Stomach (tissue), 9 donors: ENCODE results near the gene AGAP1. TPM values are rescaled to one million over a fixed set of nuclear protein-coding genes. Genes with fewer than 3 reads are reported as not detected.

Experiments used
- DNase-seq, 2 donors: peaks; one replicate each; pipeline versions ENCODE4 v3.0.0 to v3.0.0-alpha.2; 2013 to 2019
- H3K27ac ChIP-seq, 5 donors: fragments of 200-600 bp in 4 of 5; sonication (generic) in 4 of 5; one replicate each; pipeline ENCODE4 v1.5.1; 2013 to 2019; ENCODE audit warnings: mild to moderate bottlenecking in 1 of 5, moderate library complexity in 1 of 5
- H3K27me3 ChIP-seq, 3 donors: fragments of 200-600 bp; sonication (generic); one replicate each; pipeline ENCODE4 v1.5.1; 2017 to 2019; ENCODE audit warnings: mixed run types in 1 of 3
- H3K36me3 ChIP-seq, 4 donors: fragments of 200-600 bp; sonication (generic); 1 replicate in 3 of 4; 2 replicates in 1 of 4; pipeline ENCODE4 v1.5.1; 2016 to 2019
- H3K4me1 ChIP-seq, 4 donors: fragments of 200-600 bp; sonication (generic); one replicate each; pipeline ENCODE4 v1.5.1; 2016 to 2019
- H3K4me3 ChIP-seq, 4 donors: fragments of 200-600 bp; sonication (generic) in 3 of 4; one replicate each; pipeline ENCODE4 v1.5.1; 2016 to 2019; ENCODE audit warnings: mild to moderate bottlenecking in 1 of 4
- H3K9me3 ChIP-seq, 4 donors: fragments of 200-600 bp; sonication (generic); one replicate each; pipeline ENCODE4 v1.5.1; 2016 to 2019
- EP300 ChIP-seq: sonication (generic); formaldehyde crosslinking; IDR thresholded peaks from one replicate; pipeline ENCODE4 v1.6.1; 2017; ENCODE audit warnings: antibody characterized with exemption
- POLR2A ChIP-seq, 4 donors: fragments of 450-650 bp; IDR thresholded peaks; one replicate each; pipeline ENCODE4 v1.6.1; 2016; ENCODE audit warnings: antibody characterized with exemption in 4 of 4, control low read depth in 2 of 4, mild to moderate bottlenecking in 1 of 4, moderate library complexity in 1 of 4
- POLR2AphosphoS5 ChIP-seq, 3 donors: sonication (generic); formaldehyde crosslinking; IDR thresholded peaks; one replicate each; pipeline ENCODE4 v1.6.1; 2016; ENCODE audit warnings: antibody characterized with exemption in 3 of 3
- WGBS, 5 donors: extraction: QIAGEN DNeasy Blood & Tissue Kit in 3 of 5; methylation state at CpG; one replicate each; pipeline versions ENCODE4 v1.1.5 to v1.1.7; 2013 to 2018; 5-methylcytosine and 5-hydroxymethylcytosine counted together
- intact Hi-C: fragments of 100-400 bp; cut with DNase I; formaldehyde crosslinking; loops from one replicate; pipeline ENCODE4 v1.15.1; 2023; ENCODE audit warnings: low total_unique reads
- polyA plus RNA-seq, 3 donors: library from polyadenylated mRNA; stranded (reverse); fragments of 200-250 nt; gene quantifications; one replicate each; pipeline ENCODE4 v1.2.3, GENCODE V29; 2013
- total RNA-seq, 5 donors: library from RNA; depleted of rRNA; stranded (reverse); fragments of >200 nt; gene quantifications; one replicate each; pipeline versions ENCODE4 v1.1.0 to v1.2.3, GENCODE V29; 2014 to 2016
- TF ChIP-seq, protein P1 (sequence below), 7 experiments: fragments of 450-650 bp in 4 of 7; fragments of 200-600 bp in 3 of 7; sonication (generic) in 3 of 7; IDR thresholded peaks; one replicate each; pipeline ENCODE4 v1.5.1; 2016 to 2019; ENCODE audit warnings: antibody characterized with exemption in 7 of 7, control low read depth in 2 of 7, mild to moderate bottlenecking in 1 of 7
- donor health status: healthy with polysubstance abuse.
- donor health status: Bipolar disorder and iron deficiency.
- donor health status: healthy.

Gene AGAP1
- total and polyA plus RNA-seq, 8 donors: 4.2 to 139 (median 35.0) TPM

GRCh38 chr2:236157815-236158498, 664.1 kb downstream of the AGAP1 start:
- 83 to 86% (median 85%) methylated on average over 10 of the region's 10 CpGs for WGBS, 5 donors
- DNase-seq: no peak
- Histone ChIP-seq H3K27me3 (peaks cover 25 to 74% (median 48%) of the 10 kb centered on the region in 3 donors), H3K36me3 (no peaks in the 10 kb centered on the region), H3K27ac (no peak overlapping the region), H3K4me1 (peaks cover 0 to 11% (median 4%) of the 10 kb centered on the region in 4 donors), H3K4me3 (no peak overlapping the region), H3K9me3 (peaks cover 4 to 7% (median 5%) of the 10 kb centered on the region in 4 donors)
- TF ChIP-seq EP300 (no peak), POLR2A (IDR thresholded peaks at IDR 0.05) (no peak), POLR2AphosphoS5 (IDR thresholded peaks at IDR 0.05) (no peak)
- TF ChIP-seq, protein P1, sequence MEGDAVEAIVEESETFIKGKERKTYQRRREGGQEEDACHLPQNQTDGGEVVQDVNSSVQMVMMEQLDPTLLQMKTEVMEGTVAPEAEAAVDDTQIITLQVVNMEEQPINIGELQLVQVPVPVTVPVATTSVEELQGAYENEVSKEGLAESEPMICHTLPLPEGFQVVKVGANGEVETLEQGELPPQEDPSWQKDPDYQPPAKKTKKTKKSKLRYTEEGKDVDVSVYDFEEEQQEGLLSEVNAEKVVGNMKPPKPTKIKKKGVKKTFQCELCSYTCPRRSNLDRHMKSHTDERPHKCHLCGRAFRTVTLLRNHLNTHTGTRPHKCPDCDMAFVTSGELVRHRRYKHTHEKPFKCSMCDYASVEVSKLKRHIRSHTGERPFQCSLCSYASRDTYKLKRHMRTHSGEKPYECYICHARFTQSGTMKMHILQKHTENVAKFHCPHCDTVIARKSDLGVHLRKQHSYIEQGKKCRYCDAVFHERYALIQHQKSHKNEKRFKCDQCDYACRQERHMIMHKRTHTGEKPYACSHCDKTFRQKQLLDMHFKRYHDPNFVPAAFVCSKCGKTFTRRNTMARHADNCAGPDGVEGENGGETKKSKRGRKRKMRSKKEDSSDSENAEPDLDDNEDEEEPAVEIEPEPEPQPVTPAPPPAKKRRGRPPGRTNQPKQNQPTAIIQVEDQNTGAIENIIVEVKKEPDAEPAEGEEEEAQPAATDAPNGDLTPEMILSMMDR (IDR thresholded peaks at IDR 0.05): no peak
- intact Hi-C loops: no loop called here

DNA sequence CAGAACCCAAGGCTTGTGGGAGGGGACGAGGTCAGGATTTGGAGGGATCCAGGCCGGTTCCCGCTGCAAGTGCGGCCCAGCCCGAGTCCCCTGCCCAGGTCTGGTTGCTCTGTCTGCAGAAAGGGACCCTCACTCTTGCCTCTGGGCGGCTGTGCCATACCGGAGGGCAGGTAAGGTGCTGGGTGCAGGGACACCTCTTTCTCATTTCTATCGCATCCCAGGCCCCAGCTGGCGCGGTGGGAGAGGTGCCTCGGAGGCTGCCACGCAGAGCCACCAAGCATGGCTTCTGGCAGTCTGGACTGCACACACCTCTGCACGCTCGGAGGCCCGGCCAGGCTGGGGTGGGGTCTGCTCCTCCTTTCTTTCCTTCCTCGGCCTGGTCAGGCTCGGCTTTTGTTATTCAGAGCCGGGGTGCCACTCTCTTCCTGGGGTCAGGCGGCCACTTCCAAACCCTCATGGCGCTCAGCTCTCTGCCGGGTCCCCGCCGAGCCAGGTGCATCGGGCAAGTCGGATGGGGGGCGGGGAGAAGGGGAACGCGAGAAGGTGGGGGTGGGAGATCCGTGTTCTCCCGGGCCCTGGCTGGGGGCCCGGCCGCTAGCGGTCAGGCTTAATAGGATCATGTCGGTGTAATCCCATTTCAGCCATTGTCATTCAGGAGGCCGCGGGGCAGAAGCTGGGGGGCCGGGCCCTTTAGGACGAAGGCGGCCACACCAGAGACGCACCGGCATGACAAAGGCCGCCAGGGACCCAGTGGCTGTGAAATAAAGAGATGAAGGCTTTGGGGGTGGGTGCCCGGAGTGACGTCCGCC, 665.3 kb downstream of the AGAP1 start:
- WGBS, 5 donors: 13 to 38% (median 17%) methylated on average over 20 to 45 of the region's 45 CpGs
- intact Hi-C loops: no loop called here

DNA sequence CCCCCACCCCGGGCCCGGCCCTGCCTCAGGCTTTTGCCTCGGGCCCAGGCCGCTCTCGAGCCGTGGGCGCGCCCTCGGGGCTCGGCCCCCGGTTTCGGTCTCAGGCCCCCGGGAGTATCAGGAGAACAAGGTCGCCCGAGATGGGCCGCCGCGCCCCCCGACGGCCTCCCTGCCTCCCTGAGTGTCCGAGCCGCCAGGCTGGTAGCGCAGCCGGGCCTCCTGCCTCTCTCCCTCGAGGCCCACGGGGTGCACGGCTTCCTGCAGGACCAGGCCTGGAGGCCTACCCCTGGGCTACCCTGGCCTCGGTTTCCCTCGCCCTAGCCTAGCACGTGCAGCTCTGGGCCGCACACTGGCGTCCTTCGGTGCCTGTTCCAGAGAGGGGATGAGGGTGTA, 665.9 kb downstream of the AGAP1 start:
- Histone ChIP-seq H3K27me3 (peaks cover 42 to 92% (median 66%) of the 10 kb centered on the region in 3 donors), H3K9me3 (no peaks in the 10 kb centered on the region), H3K27ac (no peak overlapping the region), H3K36me3 (no peaks in the 10 kb centered on the region), H3K4me3 (no peak overlapping the region), H3K4me1 (peaks cover 14 to 29% (median 22%) of the 10 kb centered on the region in 4 donors)
- no peak for TF ChIP-seq POLR2AphosphoS5 (IDR thresholded peaks at IDR 0.05)
- 10 to 20% (median 11%) methylated on average over 13 to 33 of the region's 33 CpGs for WGBS, 5 donors
- DNase-seq: no peak
- intact Hi-C loops: no loop called here

More for the DNA sequence above, 665.3 kb downstream of the AGAP1 start:
- no peaks in the 10 kb centered on the region for H3K36me3 ChIP-seq
- TF ChIP-seq POLR2AphosphoS5 (IDR thresholded peaks at IDR 0.05): no peak
- TF ChIP-seq POLR2A (IDR thresholded peaks at IDR 0.05): no peak
- TF ChIP-seq, protein P1 (IDR thresholded peaks at IDR 0.05): no peak
- TF ChIP-seq EP300: no peak
- no peaks in the 10 kb centered on the region for H3K9me3 ChIP-seq
- H3K27ac ChIP-seq: no peak overlapping the region
- peaks cover 8 to 23% (median 16%) of the 10 kb centered on the region in 4 donors for H3K4me1 ChIP-seq
- no peak overlapping the region for H3K4me3 ChIP-seq
- H3K27me3 ChIP-seq: peaks cover 36 to 86% (median 60%) of the 10 kb centered on the region in 3 donors
- DNase-seq: no peak

DNA sequence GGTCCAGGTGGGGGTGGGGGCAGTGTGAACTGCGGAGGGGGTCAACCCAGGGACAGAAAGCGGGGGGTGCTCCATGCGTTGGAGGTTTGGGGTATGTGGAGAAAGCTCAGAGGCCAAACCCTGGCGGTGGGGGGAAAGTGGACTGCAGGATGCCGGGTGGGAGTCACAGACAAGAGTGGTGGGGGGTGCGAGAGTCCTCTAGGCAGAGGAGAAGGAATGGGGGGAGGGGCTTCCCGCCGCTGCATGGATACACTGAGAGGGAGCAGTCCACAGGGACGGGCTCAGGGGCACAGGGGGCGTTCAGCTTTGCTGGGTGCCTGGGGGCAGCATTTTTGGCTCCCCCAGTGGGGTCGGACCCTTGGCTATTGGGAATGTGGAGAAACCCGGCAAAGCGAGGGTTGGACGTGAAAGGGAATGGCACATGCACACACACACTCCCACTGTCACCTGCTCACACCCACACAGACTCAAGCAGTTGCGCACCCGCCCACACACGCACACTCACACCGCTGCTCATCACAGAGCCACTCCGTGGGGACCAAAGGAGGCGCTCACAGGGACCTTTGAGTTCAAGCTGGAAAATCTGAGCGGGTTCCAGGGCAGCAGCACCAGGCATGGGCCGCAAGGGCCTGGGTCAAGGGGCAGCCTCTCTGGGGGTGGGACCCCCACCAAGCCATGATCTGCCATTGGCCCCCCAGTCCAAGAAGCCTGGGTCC, 666.7 kb downstream of the AGAP1 start:
- DNase-seq: no peak
- intact Hi-C loops: no loop called here
- TF ChIP-seq POLR2AphosphoS5 (IDR thresholded peaks at IDR 0.05): no peak
- TF ChIP-seq, protein P1 (IDR thresholded peaks at IDR 0.05): no peak
- no peak for TF ChIP-seq EP300
- TF ChIP-seq POLR2A (IDR thresholded peaks at IDR 0.05): no peak
- Histone ChIP-seq H3K27ac (no peak overlapping the region), H3K27me3 (peaks cover 43 to 94% (median 73%) of the 10 kb centered on the region in 3 donors), H3K9me3 (no peaks in the 10 kb centered on the region), H3K36me3 (no peaks in the 10 kb centered on the region), H3K4me1 (peaks cover 17 to 36% (median 25%) of the 10 kb centered on the region in 4 donors), H3K4me3 (no peak overlapping the region)
- WGBS, 5 donors: 16 to 38% (median 30%) methylated on average over 12 to 22 of the region's 22 CpGs
